HG03378 (cell line): Measurements from ENCODE around the gene METTL8.
"Not testable (repeated sequence)": the region's sequence is repeated elsewhere in the genome, so short reads cannot be mapped to it uniquely, and the experiment has no call there.

Source experiments
- ATAC-seq: cut with Tn5 transposase; IDR thresholded peaks from one replicate; pipeline ENCODE4 v1.9.1; 2021; ENCODE audit warnings: mild to moderate bottlenecking, moderate library complexity; ENCODE audit not compliant: unreplicated experiment

METTL8 gene

DNA sequence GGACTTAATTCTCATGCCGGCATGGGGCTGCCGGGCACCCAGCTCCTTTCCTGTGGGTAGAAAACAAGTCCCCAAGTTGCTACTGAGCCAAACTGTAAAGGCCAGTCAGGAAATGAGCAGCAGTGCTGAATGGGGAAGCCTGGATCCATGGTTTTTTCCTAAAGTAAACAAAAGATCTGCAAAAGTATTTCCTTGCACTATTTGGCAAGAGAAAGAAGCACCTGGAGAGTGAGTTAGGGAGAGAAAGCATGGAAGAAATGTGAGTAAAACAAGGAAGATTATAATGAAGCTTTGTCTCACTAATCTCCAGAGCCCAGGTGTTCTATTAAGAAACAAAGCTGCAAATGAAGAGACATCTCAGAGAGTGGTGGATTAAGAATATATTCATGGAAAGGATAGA is 117.6 kb downstream of the METTL8 start:
- no peak for ATAC-seq

- no peak for ATAC-seq
These were observed 118.0 kb downstream of the METTL8 start for GRCh38 chr2:171315781-171316180.

DNA sequence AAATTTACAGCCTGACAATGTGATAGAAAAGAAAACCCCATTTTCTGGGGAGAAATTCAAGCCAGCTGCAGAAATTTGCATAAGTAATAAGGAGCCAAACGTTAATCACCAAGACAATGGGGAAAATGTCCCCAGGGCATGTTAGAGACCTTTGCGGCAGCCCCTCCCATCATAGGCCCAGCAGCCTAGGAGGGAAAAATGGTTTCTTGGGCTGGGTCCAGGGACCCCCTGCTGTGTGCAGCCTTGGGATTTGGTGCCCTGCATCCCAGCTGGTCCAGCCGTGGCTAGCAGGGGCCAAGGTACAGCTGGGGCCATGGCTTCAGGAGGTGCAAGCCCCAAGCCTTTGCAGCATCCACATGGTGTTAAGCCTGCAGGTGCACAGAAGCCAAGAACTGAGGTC is 121.6 kb downstream of the METTL8 start:
- ATAC-seq, result not testable (repeated sequence)

DNA sequence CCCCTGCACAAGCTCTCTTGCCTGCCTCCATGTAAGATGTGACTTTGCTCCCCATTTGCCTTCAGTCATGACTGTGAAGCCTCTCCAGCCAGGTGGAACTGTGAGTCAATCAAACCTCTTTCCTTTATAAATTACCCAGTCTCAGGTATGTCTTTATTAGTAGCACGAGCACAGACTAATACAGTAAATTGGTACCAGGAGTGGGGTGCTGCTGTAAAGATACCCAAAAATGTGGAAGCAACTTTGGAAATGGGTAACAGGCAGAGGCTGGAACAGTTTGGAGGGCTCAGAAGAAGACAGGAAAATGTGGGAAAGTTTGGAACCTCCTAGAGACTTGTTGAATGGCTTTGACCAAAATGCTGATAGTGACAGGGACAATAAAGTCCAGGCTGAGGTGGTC is 122.2 kb downstream of the METTL8 start:
- ATAC-seq, result not testable (repeated sequence)

GRCh38 chr2:171310889-171311288 is 122.9 kb downstream of the METTL8 start:
- no peak for ATAC-seq

DNA sequence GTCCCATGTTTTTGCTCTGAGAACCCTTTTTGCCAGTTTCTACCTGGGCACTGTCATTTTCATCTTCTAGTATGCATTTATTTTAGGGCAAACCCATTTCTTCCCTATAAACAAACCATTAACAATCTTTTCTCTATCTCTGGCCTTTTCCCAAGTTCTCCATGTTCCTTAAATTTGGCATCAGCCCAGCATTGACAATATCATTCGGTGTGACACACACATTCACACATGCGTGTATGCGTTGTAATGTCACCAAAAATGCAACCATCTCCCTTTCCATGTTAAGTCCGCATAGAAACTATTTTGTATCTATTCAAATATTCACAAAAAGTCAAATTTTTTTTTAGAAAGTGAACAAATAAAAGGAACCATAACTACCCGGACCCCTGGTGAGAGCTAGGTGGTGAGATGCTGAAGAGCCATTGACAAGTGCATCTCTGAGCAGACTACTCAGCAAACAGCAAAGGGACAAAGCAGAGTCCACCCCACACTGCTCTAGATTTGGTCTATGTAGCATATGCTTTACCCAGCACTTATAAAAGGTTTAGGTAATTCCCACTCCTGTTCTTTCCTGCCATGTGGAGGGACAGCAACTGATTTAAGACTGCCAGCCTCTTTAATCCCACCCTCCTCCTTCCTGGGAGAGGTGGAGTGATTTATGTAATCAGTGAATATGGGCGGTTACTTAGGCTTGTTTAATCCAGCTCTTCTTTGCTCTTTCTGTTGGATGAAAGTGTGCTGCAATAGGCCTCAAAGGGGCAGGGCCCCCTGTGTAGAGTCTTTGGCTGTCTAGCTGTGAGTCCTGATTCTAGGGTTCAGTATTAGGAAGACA is 124.1 kb downstream of the METTL8 start:
- no peak for ATAC-seq

DNA sequence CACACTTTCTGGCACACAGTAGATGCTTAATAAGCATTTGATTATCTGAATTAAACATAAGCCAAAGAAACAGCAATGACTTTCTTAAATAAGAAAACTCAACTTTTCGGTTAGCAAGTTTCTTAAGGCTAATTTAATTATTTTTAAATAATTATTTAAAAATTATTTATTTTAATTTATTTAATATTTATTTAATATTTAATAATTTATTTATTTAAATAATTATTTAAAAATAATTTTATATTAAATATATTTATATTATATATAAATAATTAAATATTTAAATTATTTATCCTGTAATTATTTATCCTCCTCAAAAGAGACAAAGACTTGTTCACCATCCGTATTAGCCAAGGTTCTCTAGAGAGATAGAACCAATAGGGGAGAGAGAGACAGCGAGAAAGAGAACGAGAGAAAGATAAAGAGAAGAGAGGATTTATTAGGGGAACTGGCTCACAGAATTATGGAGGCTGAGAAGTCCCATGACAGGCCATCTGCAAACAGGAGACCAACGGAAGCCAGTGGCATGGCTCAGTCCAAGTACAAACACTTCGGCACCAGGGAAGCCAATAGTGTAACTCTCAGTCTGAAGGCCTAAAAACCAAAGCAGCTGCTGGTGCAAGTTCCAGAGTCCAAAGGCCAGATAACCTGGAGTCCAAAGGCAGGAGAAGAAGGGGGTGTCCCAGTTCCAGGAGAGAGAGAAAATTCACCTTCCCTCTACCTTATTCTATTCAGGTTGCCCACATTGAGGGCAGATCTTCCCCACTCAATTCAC is 125.3 kb downstream of the METTL8 start:
- no peak for ATAC-seq

- ATAC-seq, result peak; percentile 92
These were observed 126.2 kb downstream of the METTL8 start for GRCh38 chr2:171307560-171307959.

- ATAC-seq, result no peak
These were observed 135.8 kb downstream of the METTL8 start for GRCh38 chr2:171297956-171298355.

- no peak for ATAC-seq
These were observed 139.2 kb downstream of the METTL8 start for GRCh38 chr2:171294608-171295007.

GRCh38 chr2:171293661-171294060 is 140.1 kb downstream of the METTL8 start:
- no peak for ATAC-seq

GRCh38 chr2:171289991-171290390 is 143.8 kb downstream of the METTL8 start:
- ATAC-seq, result no peak

GRCh38 chr2:171289316-171289715 is 144.5 kb downstream of the METTL8 start:
- ATAC-seq, result no peak

DNA sequence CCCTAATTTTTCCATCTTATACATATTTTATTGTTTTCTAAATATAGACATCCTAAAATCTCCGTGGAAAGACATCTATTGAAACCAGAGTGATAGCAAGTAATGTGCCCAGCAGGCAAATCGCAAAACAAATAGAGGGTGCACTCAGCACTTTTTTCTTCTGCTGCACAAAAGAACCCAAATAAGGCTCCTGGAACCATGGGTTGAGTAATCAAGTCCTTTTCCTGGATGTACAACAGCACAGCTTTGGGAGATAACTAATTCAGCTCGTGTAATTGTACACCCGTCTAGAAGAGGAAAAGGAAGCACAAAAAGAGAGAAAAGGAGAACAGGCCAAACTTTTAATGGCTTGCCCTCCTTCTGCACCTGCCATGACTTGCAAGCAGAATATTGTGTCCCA is 146.2 kb downstream of the METTL8 start:
- no peak for ATAC-seq

GRCh38 chr2:171287036-171287571 is 146.7 kb downstream of the METTL8 start:
- no peak for ATAC-seq

DNA sequence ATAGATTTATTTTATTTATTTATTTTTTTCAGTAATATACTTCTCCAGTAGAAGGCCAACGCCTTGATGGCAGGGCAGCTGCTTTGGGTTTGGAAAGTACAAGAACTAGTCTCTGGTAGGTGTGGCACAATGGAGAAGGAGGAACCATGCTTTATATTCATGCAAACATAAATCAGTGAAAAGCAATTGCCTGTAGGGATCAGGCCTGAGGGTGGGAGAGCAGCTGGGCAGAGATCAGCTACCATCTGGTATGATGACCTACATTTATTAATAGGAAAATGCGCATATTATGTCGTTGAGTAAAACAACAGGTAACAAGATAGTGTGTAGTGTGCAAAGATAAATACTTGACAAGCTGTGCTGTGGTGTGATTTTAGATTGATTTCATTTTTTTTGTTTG is 152.7 kb downstream of the METTL8 start:
- no peak for ATAC-seq

- no peak for ATAC-seq
These were observed 153.6 kb downstream of the METTL8 start for GRCh38 chr2:171279983-171280790.

GRCh38 chr2:171274757-171275156 is 159.0 kb downstream of the METTL8 start:
- ATAC-seq, result no peak

DNA sequence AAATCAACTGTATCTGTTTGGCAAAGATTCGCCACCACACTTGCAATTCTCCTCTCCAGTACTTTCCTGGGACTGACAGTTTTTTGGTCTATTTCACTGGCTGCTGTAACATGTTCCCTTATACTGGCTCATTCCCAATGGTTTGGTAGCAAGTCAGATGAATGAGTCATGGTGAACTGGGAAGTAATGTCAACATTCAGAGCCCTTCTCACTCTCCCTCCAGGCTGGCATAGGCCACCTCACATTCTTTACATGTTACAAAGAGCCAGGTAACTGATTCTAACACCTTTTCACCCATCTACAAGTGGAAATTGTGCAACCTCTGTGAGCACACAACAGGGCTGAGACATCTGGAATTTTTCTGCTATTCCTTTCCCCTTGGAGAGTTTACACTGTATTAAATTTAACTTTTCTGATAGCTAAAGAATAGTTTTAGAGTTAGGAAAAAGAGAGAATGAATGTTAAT is 161.8 kb downstream of the METTL8 start:
- ATAC-seq, result no peak

GRCh38 chr2:171271386-171271785 is 162.4 kb downstream of the METTL8 start:
- no peak for ATAC-seq
